HepG2 (cell line): ENCODE measurements around the gene MPIG6B. TPM values are rescaled to one million over a fixed set of nuclear protein-coding genes. Genes with fewer than 3 reads are reported as not detected.

Source experiments
- BORCS8-MEF2B ChIP-seq: sonication (generic); formaldehyde crosslinking; IDR thresholded peaks from 2 replicates; pipeline ENCODE4 v1.8.0; 2022; ENCODE audit warnings: mild to moderate bottlenecking, missing genetic modification reagents
- FOXA3 ChIP-seq: IDR thresholded peaks from 2 replicates; pipeline ENCODE4 v1.6.1; 2016; ENCODE audit warnings: missing genetic modification reagents, missing compliant biosample characterization
- HMG20B ChIP-seq: conservative IDR thresholded peaks from 2 replicates; pipeline ENCODE4 v1.6.1; 2016; ENCODE audit warnings: missing genetic modification reagents, missing compliant biosample characterization
- IKZF4 ChIP-seq: sonication (generic); formaldehyde crosslinking; IDR thresholded peaks from 2 replicates; pipeline ENCODE4 v1.5.1; 2020; ENCODE audit warnings: borderline replicate concordance, mild to moderate bottlenecking, low read depth, missing genetic modification reagents; ENCODE audit errors: not compliant biosample characterization
- JARID2 ChIP-seq: sonication (generic); formaldehyde crosslinking; IDR thresholded peaks from 2 replicates; pipeline ENCODE4 v1.8.1; 2023; ENCODE audit warnings: missing genetic modification reagents, inconsistent platforms; ENCODE audit not compliant: insufficient replicate concordance
- KLF12 ChIP-seq: sonication (generic); formaldehyde crosslinking; IDR thresholded peaks from 2 replicates; pipeline ENCODE4 v1.4.0; 2020; ENCODE audit warnings: missing genetic modification reagents, borderline replicate concordance
- MAFF ChIP-seq: IDR thresholded peaks from 2 replicates; pipeline ENCODE4 v1.6.1; 2011; ENCODE audit warnings: low read depth, low read length, improper control_type of control experiment
- NFKB2 ChIP-seq: sonication (generic); formaldehyde crosslinking; IDR thresholded peaks from 2 replicates; pipeline ENCODE4 v1.4.0; 2020; ENCODE audit warnings: missing genetic modification reagents, borderline replicate concordance
- NFKBIZ ChIP-seq: IDR thresholded peaks from 2 replicates; pipeline ENCODE4 v1.6.1; 2018; ENCODE audit warnings: missing genetic modification reagents, missing compliant biosample characterization
- RAD51 ChIP-seq: fragments of 450-650 bp; IDR thresholded peaks from 2 replicates; pipeline ENCODE4 v1.6.1; 2016; ENCODE audit warnings: borderline replicate concordance
- SALL1 ChIP-seq: sonication (generic); formaldehyde crosslinking; IDR thresholded peaks from 2 replicates; pipeline ENCODE4 v1.8.0; 2022; ENCODE audit warnings: mild to moderate bottlenecking, missing genetic modification reagents
- TARDBP ChIP-seq: sonication (generic); formaldehyde crosslinking; IDR thresholded peaks from 2 replicates; pipeline ENCODE4 v1.8.0; 2022; ENCODE audit warnings: mild to moderate bottlenecking, missing genetic modification reagents
- TBX3 ChIP-seq: fragments of 450-650 bp; IDR thresholded peaks from 2 replicates; pipeline ENCODE4 v1.6.1; 2017; ENCODE audit warnings: antibody characterized with exemption, mild to moderate bottlenecking, inconsistent platforms, borderline replicate concordance
- TCF7 ChIP-seq: sonication (generic); IDR thresholded peaks from 2 replicates; pipeline ENCODE4 v1.6.1; 2016; ENCODE audit warnings: antibody characterized with exemption, low read depth
- ZBTB7B ChIP-seq: sonication (generic); formaldehyde crosslinking; IDR thresholded peaks from 2 replicates; pipeline ENCODE4 v1.4.0; 2020; ENCODE audit warnings: missing genetic modification reagents
- ZMAT5 ChIP-seq: sonication (generic); formaldehyde crosslinking; IDR thresholded peaks from 2 replicates; pipeline ENCODE4 v1.5.0; 2020; ENCODE audit warnings: mild to moderate bottlenecking, low read depth, missing genetic modification reagents, borderline replicate concordance
- ZNF142 ChIP-seq: sonication (generic); formaldehyde crosslinking; IDR thresholded peaks from 2 replicates; pipeline ENCODE4 v1.4.0; 2020; ENCODE audit warnings: missing genetic modification reagents
- ZNF430 ChIP-seq: sonication (generic); formaldehyde crosslinking; IDR thresholded peaks from 2 replicates; pipeline ENCODE4 v1.9.0; 2021; ENCODE audit warnings: mild to moderate bottlenecking, missing genetic modification reagents
- ZNF513 ChIP-seq: sonication (generic); formaldehyde crosslinking; conservative IDR thresholded peaks from 2 replicates; pipeline ENCODE4 v1.5.0; 2020; ENCODE audit warnings: missing genetic modification reagents
- ZNF790 ChIP-seq: sonication (generic); formaldehyde crosslinking; IDR thresholded peaks from 2 replicates; pipeline ENCODE4 v1.8.0; 2022; ENCODE audit warnings: missing genetic modification reagents, mild to moderate bottlenecking, borderline replicate concordance
- polyA plus RNA-seq, 8 experiments: library from polyadenylated mRNA; depleted of rRNA in 3 of 8; stranded (reverse) in 7 of 8; unstranded in 1 of 8; fragments of >200 nt; fragmentation: Illumina TruSeq in 4 of 8; extraction: Trizol in 4 of 8; gene quantifications; 2 replicates each; pipeline versions ENCODE4 v1.2.1 to v1.2.3, GENCODE V29; 2011 to 2016; ENCODE audit warnings: low read depth in 4 of 8, missing spikeins in 1 of 8, mixed read lengths in 1 of 8; ENCODE audit not compliant: insufficient read depth in 1 of 8
- total RNA-seq, 5 experiments: library from RNA; depleted of rRNA; stranded (reverse); fragments of >200 nt; fragmentation: Illumina TruSeq; extraction: Trizol; gene quantifications; 2 replicates each; pipeline ENCODE4 v1.2.3, GENCODE V29; 2016; ENCODE audit warnings: low read depth in 1 of 5

MPIG6B gene
- total and polyA plus RNA-seq, 2 of the 13 experiments (the other 11 are each of a cell fraction or from before 2014, with no cell fraction given): not detected

- peak; percentile 89 for TF ChIP-seq TARDBP
- TF ChIP-seq JARID2: no peak
- peak; percentile 86 for TF ChIP-seq KLF12 (CRISPR knock-in tag)
- TF ChIP-seq TBX3: peak; percentile 94
- 0 out of 2 replicates have a peak, but pooled peaks have one; percentile 19 for TF ChIP-seq ZNF513
- TF ChIP-seq HMG20B (CRISPR knock-in tag): peak; percentile 92
- TF ChIP-seq ZNF790 (CRISPR knock-in tag): no peak
- TF ChIP-seq FOXA3: peak; percentile 90
- peak; percentile 16 for TF ChIP-seq IKZF4 (CRISPR knock-in tag)
- TF ChIP-seq NFKBIZ (CRISPR knock-in tag): peak; percentile 61; the same call in 1 of the 2 replicates
- peak; percentile 88; the same call in 1 of the 2 replicates for TF ChIP-seq BORCS8-MEF2B (CRISPR knock-in tag)
- peak; percentile 81 for TF ChIP-seq TCF7
- no peak for TF ChIP-seq NFKB2 (CRISPR knock-in tag)
- peak; percentile 77 for TF ChIP-seq SALL1
- TF ChIP-seq ZNF430: no peak
- TF ChIP-seq ZMAT5 (CRISPR knock-in tag): no peak; the same call in 1 of the 2 replicates
- TF ChIP-seq ZNF142 (CRISPR knock-in tag): 0 out of 2 replicates have a peak, but pooled peaks have one; percentile 46
- TF ChIP-seq MAFF: no peak
- TF ChIP-seq ZBTB7B (CRISPR knock-in tag): peak; percentile 79; the same call in 1 of the 2 replicates
- no peak for TF ChIP-seq RAD51
Measured at GRCh38 chr6:31737991-31738979, 15.1 kb downstream of the MPIG6B start (continued).
